Measurements from ENCODE around the gene OOSP4A.

Gene OOSP4A

DNA sequence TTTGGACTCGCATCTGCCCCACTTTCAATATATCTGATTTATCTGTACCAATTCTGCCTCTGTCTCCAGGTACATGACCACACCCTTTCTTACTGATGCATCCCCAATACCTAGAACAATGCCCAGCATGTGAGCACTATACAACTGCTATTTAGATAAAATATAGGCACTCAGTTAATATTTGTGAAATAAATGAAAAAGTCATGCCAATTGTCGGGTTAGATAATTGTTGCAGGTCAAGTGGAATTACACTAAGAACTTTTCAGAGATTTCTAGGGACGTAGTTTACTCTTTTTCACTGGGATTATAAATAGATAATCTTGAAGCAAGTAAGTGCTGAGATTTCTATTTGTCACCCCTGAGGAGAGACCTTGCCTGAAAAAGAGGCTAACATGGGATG, 20.5 kb downstream of the OOSP4A start:
- Histone ChIP-seq H4K91ac (ENCODE audit: low read depth, low read length) (no peak overlapping the region), H3K14ac (ENCODE audit: low read length) (no peak overlapping the region), H3K4ac (ENCODE audit: low read depth, low read length) (no peak overlapping the region), H3K4me3 (ENCODE audit: low read depth, low read length) (no peak overlapping the region), H3K9ac (ENCODE audit: low read length) (no peak overlapping the region), H3K79me2 (ENCODE audit: control insufficient read depth, insufficient read depth, low read length, poor library complexity) (no peaks in the 10 kb centered on the region), H4K12ac (ENCODE audit: low read depth, low read length) (no peak overlapping the region), H2BK5ac (ENCODE audit: low read depth, low read length, poor library complexity) (no peak overlapping the region), H2BK12ac (ENCODE audit: low read length) (no peak overlapping the region), H3K23ac (ENCODE audit: low read length) (no peak overlapping the region), H3K27ac (ENCODE audit: low read depth, low read length) (no peak overlapping the region), H3K18ac (ENCODE audit: low read length) (no peak overlapping the region), H4K8ac (ENCODE audit: low read depth, low read length) (no peak overlapping the region), H3K4me2 (ENCODE audit: low read length) (no peak overlapping the region), H3K36me3 (ENCODE audit: control insufficient read depth in 1 of 2, insufficient read depth in 2 of 2, low read length in 2 of 2) (no peaks in the 10 kb centered on the region), H2BK120ac (ENCODE audit: insufficient read depth, low read length, poor library complexity) (no peak overlapping the region), H3K79me1 (ENCODE audit: low read length) (no peaks in the 10 kb centered on the region), H3K9me3 (ENCODE audit: insufficient read depth, low read depth, low read length) (no peaks in the 10 kb centered on the region), H3K27me3 (ENCODE audit: insufficient read depth, low read length) (no peaks in the 10 kb centered on the region), H3K4me1 (ENCODE audit: control insufficient read depth in 1 of 2, insufficient read depth in 2 of 2, low read length in 2 of 2) (no peaks in the 10 kb centered on the region), H2AFZ (ENCODE audit: insufficient read depth, low read length, poor library complexity) (no peak overlapping the region), H2AK5ac (ENCODE audit: low read length) (no peak overlapping the region)
- no CpG with 5 or more reads among the region's 3 CpGs for WGBS (ENCODE audit: extremely low coverage, insufficient coverage, insufficient read length)
- DNase-seq: no peak

DNA sequence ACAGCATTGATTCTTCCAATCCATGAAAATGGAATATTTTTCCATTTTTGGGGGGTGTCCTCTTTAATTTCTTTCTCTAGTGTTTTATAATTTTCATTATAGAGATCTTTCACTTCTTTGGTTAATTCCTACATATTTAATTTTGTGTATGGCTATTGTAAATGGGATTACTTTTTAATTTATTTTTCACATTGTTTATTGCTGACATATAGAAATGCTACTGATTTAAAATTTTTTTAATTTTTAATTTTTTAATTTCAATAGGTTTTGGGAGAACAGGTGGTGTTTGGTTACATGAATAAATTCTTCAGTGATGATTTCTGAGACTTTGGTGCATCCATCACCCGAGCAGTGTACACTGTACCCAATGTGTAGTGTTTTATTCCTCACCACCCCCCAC, 26.6 kb downstream of the OOSP4A start:
- no CpG with 5 or more reads among the region's 1 CpG for WGBS (ENCODE audit: extremely low coverage, insufficient coverage, insufficient read length)
- Histone ChIP-seq H3K27me3 (ENCODE audit: insufficient read depth, low read length) (no peaks in the 10 kb centered on the region), H3K79me2 (ENCODE audit: control insufficient read depth, insufficient read depth, low read length, poor library complexity) (no peaks in the 10 kb centered on the region), H2AK5ac (ENCODE audit: low read length) (no peak overlapping the region), H3K27ac (ENCODE audit: low read depth, low read length) (no peak overlapping the region), H3K18ac (ENCODE audit: low read length) (no peak overlapping the region), H2AFZ (ENCODE audit: insufficient read depth, low read length, poor library complexity) (no peak overlapping the region), H3K79me1 (ENCODE audit: low read length) (no peaks in the 10 kb centered on the region), H3K9me3 (ENCODE audit: insufficient read depth, low read depth, low read length) (no peaks in the 10 kb centered on the region), H4K12ac (ENCODE audit: low read depth, low read length) (no peak overlapping the region), H3K4me1 (ENCODE audit: control insufficient read depth in 1 of 2, insufficient read depth in 2 of 2, low read length in 2 of 2) (no peaks in the 10 kb centered on the region), H3K14ac (ENCODE audit: low read length) (no peak overlapping the region), H2BK12ac (ENCODE audit: low read length) (no peak overlapping the region), H4K91ac (ENCODE audit: low read depth, low read length) (no peak overlapping the region), H3K9ac (ENCODE audit: low read length) (no peak overlapping the region), H3K4me3 (ENCODE audit: low read depth, low read length) (no peak overlapping the region), H3K4me2 (ENCODE audit: low read length) (no peak overlapping the region), H2BK120ac (ENCODE audit: insufficient read depth, low read length, poor library complexity) (no peak overlapping the region), H2BK5ac (ENCODE audit: low read depth, low read length, poor library complexity) (no peak overlapping the region), H3K36me3 (ENCODE audit: control insufficient read depth in 1 of 2, insufficient read depth in 2 of 2, low read length in 2 of 2) (no peaks in the 10 kb centered on the region), H3K4ac (ENCODE audit: low read depth, low read length) (no peak overlapping the region), H3K23ac (ENCODE audit: low read length) (no peak overlapping the region), H4K8ac (ENCODE audit: low read depth, low read length) (no peak overlapping the region)
- DNase-seq: no peak

DNA sequence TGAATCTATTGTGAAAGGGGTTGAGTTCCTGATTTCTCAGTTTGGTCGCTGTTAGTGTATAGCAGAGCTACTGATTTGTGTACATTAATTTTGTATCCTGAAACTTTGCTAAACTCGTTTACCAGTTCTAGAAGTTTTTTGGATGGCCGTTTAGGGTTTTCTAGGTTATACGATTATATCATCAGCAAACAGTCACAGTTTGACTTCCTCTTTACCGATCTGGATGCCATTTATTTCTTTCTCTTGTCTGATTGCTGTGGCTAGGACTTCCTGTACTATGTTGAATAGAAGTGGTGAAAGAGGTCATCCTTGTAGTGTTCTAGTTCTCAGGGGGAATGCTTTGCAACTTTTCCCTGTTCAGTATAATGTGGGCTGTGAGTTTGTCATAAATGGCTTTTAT, 28.6 kb downstream of the OOSP4A start:
- WGBS (ENCODE audit: extremely low coverage, insufficient coverage, insufficient read length): no CpG with 5 or more reads among the region's 5 CpGs

DNA sequence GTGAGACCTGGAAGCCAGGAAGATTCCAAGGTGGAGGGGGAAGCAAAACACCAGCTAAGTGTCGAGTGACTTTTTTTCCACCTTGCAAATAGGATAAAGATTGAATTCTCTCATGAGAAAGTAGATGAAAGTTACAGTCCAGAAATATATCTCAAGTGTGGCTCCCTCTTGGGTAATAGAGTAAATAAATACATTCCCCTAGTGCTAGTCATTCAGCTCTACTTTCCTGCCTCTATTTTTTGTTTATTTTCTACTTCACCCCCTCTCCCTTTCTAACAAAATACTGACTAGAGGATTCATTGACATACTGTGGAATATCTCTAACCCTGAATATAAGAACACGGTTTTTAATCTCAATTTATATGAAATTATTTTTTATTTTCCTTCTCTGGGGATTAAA, 34.0 kb downstream of the OOSP4A start:
- H3K4me2 ChIP-seq (ENCODE audit: low read length): no peak overlapping the region
- no peak for DNase-seq
- no peak overlapping the region for H2BK120ac ChIP-seq (ENCODE audit: insufficient read depth, low read length, poor library complexity)
- H3K23ac ChIP-seq (ENCODE audit: low read length): no peak overlapping the region
- H3K9ac ChIP-seq (ENCODE audit: low read length): no peak overlapping the region
- no peak overlapping the region for H4K12ac ChIP-seq (ENCODE audit: low read depth, low read length)
- H3K27ac ChIP-seq (ENCODE audit: low read depth, low read length): no peak overlapping the region
- H3K27me3 ChIP-seq (ENCODE audit: insufficient read depth, low read length): no peaks in the 10 kb centered on the region
- H3K4me3 ChIP-seq (ENCODE audit: low read depth, low read length): no peak overlapping the region
- no peak overlapping the region for H4K91ac ChIP-seq (ENCODE audit: low read depth, low read length)
- no peak overlapping the region for H2AK5ac ChIP-seq (ENCODE audit: low read length)
- no peak overlapping the region for H2AFZ ChIP-seq (ENCODE audit: insufficient read depth, low read length, poor library complexity)
- H4K8ac ChIP-seq (ENCODE audit: low read depth, low read length): no peak overlapping the region
- H3K4me1 ChIP-seq (ENCODE audit: control insufficient read depth in 1 of 2, insufficient read depth in 2 of 2, low read length in 2 of 2): no peaks in the 10 kb centered on the region
- no peaks in the 10 kb centered on the region for H3K79me2 ChIP-seq (ENCODE audit: control insufficient read depth, insufficient read depth, low read length, poor library complexity)
- H2BK5ac ChIP-seq (ENCODE audit: low read depth, low read length, poor library complexity): no peak overlapping the region
- H3K79me1 ChIP-seq (ENCODE audit: low read length): no peaks in the 10 kb centered on the region
- no peak overlapping the region for H3K4ac ChIP-seq (ENCODE audit: low read depth, low read length)
- no CpG with 5 or more reads among the region's 2 CpGs for WGBS (ENCODE audit: extremely low coverage, insufficient coverage, insufficient read length)
- no peaks in the 10 kb centered on the region for H3K36me3 ChIP-seq (ENCODE audit: control insufficient read depth in 1 of 2, insufficient read depth in 2 of 2, low read length in 2 of 2)
- no peak overlapping the region for H2BK12ac ChIP-seq (ENCODE audit: low read length)
- no peak overlapping the region for H3K14ac ChIP-seq (ENCODE audit: low read length)
- H3K9me3 ChIP-seq (ENCODE audit: insufficient read depth, low read depth, low read length): no peaks in the 10 kb centered on the region
- no peak overlapping the region for H3K18ac ChIP-seq (ENCODE audit: low read length)

More for the DNA sequence above, 28.6 kb downstream of the OOSP4A start:
- Histone ChIP-seq H2BK5ac (ENCODE audit: low read depth, low read length, poor library complexity) (no peak overlapping the region), H3K4me2 (ENCODE audit: low read length) (no peak overlapping the region), H3K9ac (ENCODE audit: low read length) (no peak overlapping the region), H2BK120ac (ENCODE audit: insufficient read depth, low read length, poor library complexity) (no peak overlapping the region), H3K14ac (ENCODE audit: low read length) (no peak overlapping the region), H3K36me3 (ENCODE audit: control insufficient read depth in 1 of 2, insufficient read depth in 2 of 2, low read length in 2 of 2) (no peaks in the 10 kb centered on the region), H3K4me1 (ENCODE audit: control insufficient read depth in 1 of 2, insufficient read depth in 2 of 2, low read length in 2 of 2) (no peaks in the 10 kb centered on the region), H3K79me1 (ENCODE audit: low read length) (no peaks in the 10 kb centered on the region), H4K8ac (ENCODE audit: low read depth, low read length) (no peak overlapping the region), H2AK5ac (ENCODE audit: low read length) (no peak overlapping the region), H3K27ac (ENCODE audit: low read depth, low read length) (no peak overlapping the region), H2AFZ (ENCODE audit: insufficient read depth, low read length, poor library complexity) (no peak overlapping the region), H2BK12ac (ENCODE audit: low read length) (no peak overlapping the region), H3K4ac (ENCODE audit: low read depth, low read length) (no peak overlapping the region), H3K23ac (ENCODE audit: low read length) (no peak overlapping the region), H3K79me2 (ENCODE audit: control insufficient read depth, insufficient read depth, low read length, poor library complexity) (no peaks in the 10 kb centered on the region), H3K18ac (ENCODE audit: low read length) (no peak overlapping the region), H3K27me3 (ENCODE audit: insufficient read depth, low read length) (no peaks in the 10 kb centered on the region), H4K91ac (ENCODE audit: low read depth, low read length) (no peak overlapping the region), H3K9me3 (ENCODE audit: insufficient read depth, low read depth, low read length) (no peaks in the 10 kb centered on the region), H4K12ac (ENCODE audit: low read depth, low read length) (no peak overlapping the region), H3K4me3 (ENCODE audit: low read depth, low read length) (no peak overlapping the region)
- DNase-seq: no peak

Data from trophoblast cell (in vitro differentiated cells and primary cell).